ENCODE results near the gene CDV3. TPM values are rescaled to one million over a fixed set of nuclear protein-coding genes. Genes with fewer than 3 reads are reported as not detected.

CDV3 gene
- total and polyA plus RNA-seq, 9 of the 15 experiments (the other 6 are each of a cell fraction or from before 2014, with no cell fraction given) = 72.3 to 273 (median 116) TPM

DNA sequence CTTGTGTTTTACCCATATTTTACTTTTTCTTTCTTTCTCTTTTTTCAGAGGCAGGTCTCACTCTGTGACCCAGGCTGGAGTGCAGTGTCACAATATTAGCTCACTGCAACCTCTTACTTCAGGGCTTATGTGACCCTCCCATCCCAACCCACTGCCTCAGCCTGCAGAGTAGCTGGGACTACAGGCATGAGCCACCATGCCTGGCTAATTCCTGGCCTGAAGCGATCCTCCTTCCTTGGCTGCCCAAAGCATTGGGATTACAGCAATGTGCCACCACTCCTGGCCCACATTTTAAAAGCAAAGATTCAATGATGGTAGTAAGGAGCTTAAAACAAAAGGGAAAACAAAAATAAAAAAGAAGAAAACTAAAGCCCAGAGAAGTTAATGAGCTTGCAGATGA is 11.1 kb upstream of the CDV3 start:
- no CpG with 5 or more reads among the region's 1 CpG for WGBS (ENCODE audit: insufficient coverage, low coverage, missing lambda C conversion rate)
- no peak overlapping the region for H3K4me2 ChIP-seq (ENCODE audit: insufficient read depth, low read length)
- no peaks in the 10 kb centered on the region for H3K9me1 ChIP-seq (ENCODE audit: control insufficient read depth, insufficient read depth, low read length)
- intact Hi-C loops (cut with micrococcal nuclease) (no loop called here), in situ Hi-C loops (cut with MboI) (no loop called here)
- ChIA-PET CTCF (ENCODE audit: low intra/inter-chr PET ratio) (no interaction called here), POLR2A (interaction anchor here (1.1 kb wide), 1 partner anchor 11 kb away, joined by 10 read pairs; the partner anchor contains the start of gene CDV3)
- H3K4me3 ChIP-seq = no peak overlapping the region
- H3K27me3 ChIP-seq (ENCODE audit: control insufficient read depth in 2 of 2, insufficient read depth in 2 of 2, low read length in 2 of 2) = peaks cover 0 to 8% of the 10 kb centered on the region in 2 experiments; a peak in 2 of 5 replicates
- no peak overlapping the region for H2AFZ ChIP-seq (ENCODE audit: low read depth, low read length)
- no peak for DNase-seq (ENCODE audit: extremely low read depth in 1 of 4, low spot score in 3 of 4)
- BruUV-seq (replicated peaks) = no TSS peak
- no peaks in the 10 kb centered on the region for H3K9me3 ChIP-seq (replicated peaks; ENCODE audit: control insufficient read depth, insufficient read depth, low read depth, low read length)
- H3K9ac ChIP-seq (ENCODE audit: insufficient read depth in 1 of 2, low read depth in 2 of 2, low read length in 2 of 2) = no peak overlapping the region
- ATAC-seq = no peak
- no peaks in the 10 kb centered on the region for H3K36me3 ChIP-seq (ENCODE audit: control insufficient read depth, insufficient read depth, low read length)
- no peaks in the 10 kb centered on the region; a peak in 1 of 5 replicates for H3K4me1 ChIP-seq (replicated peaks in 1 of 2; ENCODE audit: control insufficient read depth in 2 of 2, insufficient read depth in 2 of 2, low read length in 2 of 2)
- no peaks in the 10 kb centered on the region for H3K79me2 ChIP-seq (ENCODE audit: control insufficient read depth, insufficient read depth, low read length)
- H4K20me1 ChIP-seq (replicated peaks; ENCODE audit: control insufficient read depth, insufficient read depth, low read length) = no peaks in the 10 kb centered on the region
- FAIRE-seq = no peak
- H3K27ac ChIP-seq (ENCODE audit: extremely low read depth, low read depth, low read length) = no peak overlapping the region
- no peak for TF ChIP-seq EWSR1 (IDR thresholded peaks at IDR 0.05; ENCODE audit: borderline replicate concordance, low read depth, partially characterized antibody)
- no peak for TF ChIP-seq ZNF57 (CRISPR knock-in tag; IDR thresholded peaks at IDR 0.05)
- TF ChIP-seq, protein P1, sequence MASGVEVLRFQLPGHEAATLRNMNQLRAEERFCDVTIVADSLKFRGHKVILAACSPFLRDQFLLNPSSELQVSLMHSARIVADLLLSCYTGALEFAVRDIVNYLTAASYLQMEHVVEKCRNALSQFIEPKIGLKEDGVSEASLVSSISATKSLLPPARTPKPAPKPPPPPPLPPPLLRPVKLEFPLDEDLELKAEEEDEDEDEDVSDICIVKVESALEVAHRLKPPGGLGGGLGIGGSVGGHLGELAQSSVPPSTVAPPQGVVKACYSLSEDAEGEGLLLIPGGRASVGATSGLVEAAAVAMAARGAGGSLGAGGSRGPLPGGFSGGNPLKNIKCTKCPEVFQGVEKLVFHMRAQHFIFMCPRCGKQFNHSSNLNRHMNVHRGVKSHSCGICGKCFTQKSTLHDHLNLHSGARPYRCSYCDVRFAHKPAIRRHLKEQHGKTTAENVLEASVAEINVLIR (CRISPR knock-in tag; IDR thresholded peaks at IDR 0.05) = no peak
- no peak for TF ChIP-seq ZNF79 (CRISPR knock-in tag; IDR thresholded peaks at IDR 0.05; ENCODE audit: low read depth)
- TF ChIP-seq, protein P2, sequence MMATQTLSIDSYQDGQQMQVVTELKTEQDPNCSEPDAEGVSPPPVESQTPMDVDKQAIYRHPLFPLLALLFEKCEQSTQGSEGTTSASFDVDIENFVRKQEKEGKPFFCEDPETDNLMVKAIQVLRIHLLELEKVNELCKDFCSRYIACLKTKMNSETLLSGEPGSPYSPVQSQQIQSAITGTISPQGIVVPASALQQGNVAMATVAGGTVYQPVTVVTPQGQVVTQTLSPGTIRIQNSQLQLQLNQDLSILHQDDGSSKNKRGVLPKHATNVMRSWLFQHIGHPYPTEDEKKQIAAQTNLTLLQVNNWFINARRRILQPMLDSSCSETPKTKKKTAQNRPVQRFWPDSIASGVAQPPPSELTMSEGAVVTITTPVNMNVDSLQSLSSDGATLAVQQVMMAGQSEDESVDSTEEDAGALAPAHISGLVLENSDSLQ (IDR thresholded peaks at IDR 0.05) = no peak
- no peak for TF ChIP-seq DMBX1 (CRISPR knock-in tag; IDR thresholded peaks at IDR 0.05; ENCODE audit: borderline replicate concordance)
- TF ChIP-seq TEAD1 (CRISPR knock-in tag; IDR thresholded peaks at IDR 0.05) = no peak
- TF ChIP-seq, protein P3, sequence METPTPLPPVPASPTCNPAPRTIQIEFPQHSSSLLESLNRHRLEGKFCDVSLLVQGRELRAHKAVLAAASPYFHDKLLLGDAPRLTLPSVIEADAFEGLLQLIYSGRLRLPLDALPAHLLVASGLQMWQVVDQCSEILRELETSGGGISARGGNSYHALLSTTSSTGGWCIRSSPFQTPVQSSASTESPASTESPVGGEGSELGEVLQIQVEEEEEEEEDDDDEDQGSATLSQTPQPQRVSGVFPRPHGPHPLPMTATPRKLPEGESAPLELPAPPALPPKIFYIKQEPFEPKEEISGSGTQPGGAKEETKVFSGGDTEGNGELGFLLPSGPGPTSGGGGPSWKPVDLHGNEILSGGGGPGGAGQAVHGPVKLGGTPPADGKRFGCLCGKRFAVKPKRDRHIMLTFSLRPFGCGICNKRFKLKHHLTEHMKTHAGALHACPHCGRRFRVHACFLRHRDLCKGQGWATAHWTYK (CRISPR knock-in tag; IDR thresholded peaks at IDR 0.05) = no peak
- TF ChIP-seq CEBPG (CRISPR knock-in tag; IDR thresholded peaks at IDR 0.05) = no peak
- no peak for TF ChIP-seq CEBPG (tag; conservative IDR thresholded peaks at IDR 0.05 in 1 of 2, IDR thresholded peaks at IDR 0.05 in 1 of 2)
- TF ChIP-seq MECOM (CRISPR knock-in tag; IDR thresholded peaks at IDR 0.05) = no peak
- TF ChIP-seq, protein P4, sequence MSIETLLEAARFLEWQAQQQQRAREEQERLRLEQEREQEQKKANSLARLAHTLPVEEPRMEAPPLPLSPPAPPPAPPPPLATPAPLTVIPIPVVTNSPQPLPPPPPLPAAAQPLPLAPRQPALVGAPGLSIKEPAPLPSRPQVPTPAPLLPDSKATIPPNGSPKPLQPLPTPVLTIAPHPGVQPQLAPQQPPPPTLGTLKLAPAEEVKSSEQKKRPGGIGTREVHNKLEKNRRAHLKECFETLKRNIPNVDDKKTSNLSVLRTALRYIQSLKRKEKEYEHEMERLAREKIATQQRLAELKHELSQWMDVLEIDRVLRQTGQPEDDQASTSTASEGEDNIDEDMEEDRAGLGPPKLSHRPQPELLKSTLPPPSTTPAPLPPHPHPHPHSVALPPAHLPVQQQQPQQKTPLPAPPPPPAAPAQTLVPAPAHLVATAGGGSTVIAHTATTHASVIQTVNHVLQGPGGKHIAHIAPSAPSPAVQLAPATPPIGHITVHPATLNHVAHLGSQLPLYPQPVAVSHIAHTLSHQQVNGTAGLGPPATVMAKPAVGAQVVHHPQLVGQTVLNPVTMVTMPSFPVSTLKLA (conservative IDR thresholded peaks at IDR 0.05) = no peak
- TF ChIP-seq, protein P5, sequence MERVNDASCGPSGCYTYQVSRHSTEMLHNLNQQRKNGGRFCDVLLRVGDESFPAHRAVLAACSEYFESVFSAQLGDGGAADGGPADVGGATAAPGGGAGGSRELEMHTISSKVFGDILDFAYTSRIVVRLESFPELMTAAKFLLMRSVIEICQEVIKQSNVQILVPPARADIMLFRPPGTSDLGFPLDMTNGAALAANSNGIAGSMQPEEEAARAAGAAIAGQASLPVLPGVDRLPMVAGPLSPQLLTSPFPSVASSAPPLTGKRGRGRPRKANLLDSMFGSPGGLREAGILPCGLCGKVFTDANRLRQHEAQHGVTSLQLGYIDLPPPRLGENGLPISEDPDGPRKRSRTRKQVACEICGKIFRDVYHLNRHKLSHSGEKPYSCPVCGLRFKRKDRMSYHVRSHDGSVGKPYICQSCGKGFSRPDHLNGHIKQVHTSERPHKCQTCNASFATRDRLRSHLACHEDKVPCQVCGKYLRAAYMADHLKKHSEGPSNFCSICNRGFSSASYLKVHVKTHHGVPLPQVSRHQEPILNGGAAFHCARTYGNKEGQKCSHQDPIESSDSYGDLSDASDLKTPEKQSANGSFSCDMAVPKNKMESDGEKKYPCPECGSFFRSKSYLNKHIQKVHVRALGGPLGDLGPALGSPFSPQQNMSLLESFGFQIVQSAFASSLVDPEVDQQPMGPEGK (CRISPR knock-in tag; IDR thresholded peaks at IDR 0.05; ENCODE audit: borderline replicate concordance) = no peak
- no peak for TF ChIP-seq CBX2 (IDR thresholded peaks at IDR 0.05; ENCODE audit: insufficient read depth, low read length, poor library complexity, severe bottlenecking)
- TF ChIP-seq C11orf30 (IDR thresholded peaks at IDR 0.05; ENCODE audit: low read depth) = no peak
- no peak for TF ChIP-seq ZSCAN32 (CRISPR knock-in tag; IDR thresholded peaks at IDR 0.05)
